Measurements from ENCODE around the gene FAM53A.
"Not testable (repeated sequence)": the region's sequence is repeated elsewhere in the genome, so short reads cannot be mapped to it uniquely, and the experiment has no call there.

Gene FAM53A

GRCh38 chr4:1684506-1685234 is 557 bp upstream of the FAM53A start:
- no peak for DNase-seq

GRCh38 chr4:1683261-1683735 is 815 bp downstream of the FAM53A start:
- no peak for DNase-seq

GRCh38 chr4:1682860-1683259 is 1.3 kb downstream of the FAM53A start:
- DNase-seq = no peak

- DNase-seq = no peak
Observed at GRCh38 chr4:1678244-1678643, 5.9 kb downstream of the FAM53A start.

- no peak for DNase-seq
Observed at GRCh38 chr4:1676605-1677525, 7.2 kb downstream of the FAM53A start.

GRCh38 chr4:1675802-1676137 is 8.3 kb downstream of the FAM53A start:
- no peak for DNase-seq

- DNase-seq = no peak
Observed at GRCh38 chr4:1675136-1675801, 8.8 kb downstream of the FAM53A start.

- DNase-seq = no peak
Observed at GRCh38 chr4:1674682-1675081, 9.4 kb downstream of the FAM53A start.

- DNase-seq = no peak
Observed at GRCh38 chr4:1673671-1674070, 10.4 kb downstream of the FAM53A start.

- not testable (repeated sequence) for DNase-seq
Observed at GRCh38 chr4:1671011-1671410, 13.1 kb downstream of the FAM53A start.

GRCh38 chr4:1670279-1670678 is 13.8 kb downstream of the FAM53A start:
- no peak for DNase-seq

- no peak for DNase-seq
Observed at GRCh38 chr4:1669850-1670249, 14.3 kb downstream of the FAM53A start.

GRCh38 chr4:1669270-1669669 is 14.8 kb downstream of the FAM53A start:
- DNase-seq = no peak

- DNase-seq = no peak
Observed at GRCh38 chr4:1668488-1668840, 15.6 kb downstream of the FAM53A start.

GRCh38 chr4:1667273-1667672 is 16.8 kb downstream of the FAM53A start:
- no peak for DNase-seq

- no peak for DNase-seq
Observed at GRCh38 chr4:1666391-1666790, 17.7 kb downstream of the FAM53A start.

- DNase-seq = no peak
Observed at GRCh38 chr4:1664141-1664540, 20.0 kb downstream of the FAM53A start.

- no peak for DNase-seq
Observed at GRCh38 chr4:1663549-1663948, 20.6 kb downstream of the FAM53A start.

- DNase-seq = no peak
Observed at GRCh38 chr4:1661695-1662094, 22.4 kb downstream of the FAM53A start.

GRCh38 chr4:1660948-1661677 is 23.0 kb downstream of the FAM53A start:
- DNase-seq = no peak

GRCh38 chr4:1659104-1660043 is 24.7 kb downstream of the FAM53A start:
- no peak for DNase-seq

GRCh38 chr4:1658581-1658980 is 25.5 kb downstream of the FAM53A start:
- no peak for DNase-seq

Measured in effector CD4-positive, alpha-beta T cell (primary cell).